NCI-H2081 treated with DMSO at 0.1 percent for 48 hours (cell line): ENCODE results near the gene PEX14.

Experiments
- DNase-seq: peaks from one replicate; lab custom pipeline; 2025; lab: John Stamatoyannopoulos, UW

PEX14 gene

GRCh38 chr1:10546896-10547295, 72.1 kb downstream of the PEX14 start:
- DNase-seq: no peak

- DNase-seq: no peak
These were observed 75.3 kb downstream of the PEX14 start for GRCh38 chr1:10549904-10550664.

GRCh38 chr1:10553118-10553517, 78.4 kb downstream of the PEX14 start:
- no peak for DNase-seq

DNA sequence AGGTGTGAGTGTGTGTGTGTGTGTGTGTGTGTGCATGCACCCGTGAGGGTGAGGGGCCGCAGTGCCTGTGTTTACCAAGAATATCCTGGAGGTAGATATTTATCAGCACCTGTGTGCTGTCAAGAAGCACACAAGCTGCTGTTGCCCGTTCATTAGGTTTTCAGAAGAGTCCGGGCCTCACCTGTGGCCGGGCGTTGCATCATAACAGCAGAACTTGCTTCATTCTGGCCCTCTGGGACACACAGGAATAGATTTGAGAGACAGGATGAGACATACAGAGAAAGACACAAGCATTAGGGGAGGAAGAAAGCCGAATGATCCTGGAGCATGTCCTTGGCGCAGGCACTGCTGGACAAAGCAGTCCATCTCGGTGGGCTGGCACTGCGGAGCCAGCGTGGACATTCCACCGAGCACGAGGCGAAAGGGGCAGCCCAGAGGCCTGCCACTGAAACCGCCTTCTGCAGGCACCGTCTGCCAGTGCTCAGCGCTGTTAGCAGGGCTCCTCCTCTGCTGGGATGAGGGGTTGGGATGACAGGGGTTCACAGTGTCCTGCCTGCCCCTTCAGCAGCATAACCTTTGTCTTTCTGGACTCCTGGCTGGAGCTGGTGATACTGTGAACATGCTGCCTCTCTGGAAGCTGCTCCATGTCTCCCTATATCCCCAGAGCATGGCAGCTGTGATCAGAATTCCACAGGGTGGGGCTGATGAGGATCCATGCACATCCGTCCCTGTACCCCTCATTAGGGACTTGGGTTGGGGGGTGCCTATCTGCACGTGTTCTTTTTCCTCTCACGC, 81.1 kb downstream of the PEX14 start:
- no peak for DNase-seq

DNA sequence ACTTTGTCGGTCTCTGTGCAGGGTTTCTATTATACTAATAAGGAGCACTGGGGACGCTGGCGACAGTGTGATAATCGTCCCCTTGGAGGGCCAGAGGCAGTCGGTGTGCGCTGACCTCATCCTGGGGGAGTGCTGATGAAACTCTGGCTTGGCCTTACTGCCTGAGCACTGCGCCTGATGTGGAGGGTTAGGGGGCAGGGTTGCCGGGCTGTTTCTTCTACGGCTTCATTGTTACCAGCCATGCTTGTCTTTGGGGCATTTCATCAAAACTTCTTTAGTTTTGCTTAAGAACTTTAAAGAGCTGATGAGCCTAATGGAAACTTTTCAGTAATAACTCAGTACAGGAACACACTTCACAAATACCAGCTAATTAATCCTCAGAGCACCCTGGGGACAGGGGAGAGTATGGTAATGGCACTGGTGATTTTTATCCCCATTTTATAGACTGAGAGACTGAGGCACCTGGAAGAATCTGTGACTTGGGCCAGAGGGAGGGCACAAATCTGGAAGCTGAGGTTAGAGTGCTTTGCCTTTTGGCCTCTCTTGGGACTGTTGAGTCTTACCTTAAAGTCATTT, 81.8 kb downstream of the PEX14 start:
- DNase-seq: no peak

DNA sequence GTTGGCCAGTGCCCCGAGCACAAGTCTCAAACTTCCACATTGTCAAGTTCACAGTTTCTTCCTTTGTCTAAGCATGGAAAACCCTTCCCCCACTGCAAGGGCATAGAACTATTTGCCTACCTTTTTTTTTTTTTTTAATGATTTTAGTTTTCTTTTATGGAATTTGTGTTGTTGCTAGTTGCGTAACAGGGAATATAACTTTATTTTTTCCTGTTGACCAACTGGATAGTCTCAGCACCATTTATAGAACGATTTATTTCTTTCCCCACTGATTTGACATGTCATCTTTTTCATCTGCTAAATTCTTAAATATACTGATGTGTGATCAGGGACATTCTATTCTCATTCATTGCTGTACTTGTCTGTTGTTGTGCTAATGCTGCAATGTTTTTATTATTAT, 83.0 kb downstream of the PEX14 start:
- DNase-seq: no peak

DNA sequence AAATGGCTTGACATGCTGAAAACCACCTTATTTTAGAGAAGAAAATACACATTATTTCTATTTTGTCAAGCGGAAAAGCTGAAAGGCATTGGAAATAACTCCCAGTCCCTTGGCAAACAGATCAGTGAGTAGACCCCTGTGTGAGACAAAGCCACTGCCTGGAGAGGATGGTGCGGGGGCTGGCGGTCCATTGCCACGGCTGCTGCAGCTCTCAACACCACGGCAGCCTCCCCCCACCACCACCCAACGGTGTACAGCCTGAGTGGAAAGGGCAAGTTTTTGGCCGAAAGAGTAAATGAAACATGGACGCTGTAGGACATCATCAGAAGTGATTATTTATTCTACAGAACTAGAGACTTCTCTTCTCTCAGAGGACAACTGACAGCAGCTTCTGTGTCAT, 84.6 kb downstream of the PEX14 start:
- no peak for DNase-seq

GRCh38 chr1:10561497-10561896, 86.7 kb downstream of the PEX14 start:
- no peak for DNase-seq

GRCh38 chr1:10561955-10562354, 87.2 kb downstream of the PEX14 start:
- no peak for DNase-seq

DNA sequence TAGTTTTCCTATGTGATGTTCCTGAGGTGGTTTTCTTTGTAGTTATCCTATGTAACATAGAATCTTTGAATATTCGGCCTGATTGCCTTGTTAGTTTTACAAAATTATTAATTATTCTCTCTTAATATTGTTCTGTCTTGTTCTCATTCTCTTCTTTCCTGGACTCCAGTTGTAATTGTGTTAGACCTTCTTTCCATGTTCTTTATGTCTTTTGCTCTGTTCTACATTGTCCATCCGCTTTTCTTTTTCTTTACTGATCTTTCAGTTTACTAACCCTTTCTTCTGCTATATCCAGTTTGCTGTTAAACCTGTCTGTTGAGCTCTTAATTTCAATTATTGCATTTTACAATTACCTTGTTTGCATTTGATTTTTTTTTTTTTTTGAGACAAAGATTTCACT, 89.3 kb downstream of the PEX14 start:
- DNase-seq: no peak

GRCh38 chr1:10569531-10569930, 94.8 kb downstream of the PEX14 start:
- no peak for DNase-seq

GRCh38 chr1:10575616-10576015, 100.9 kb downstream of the PEX14 start:
- DNase-seq: no peak

- no peak for DNase-seq
These were observed 103.3 kb downstream of the PEX14 start for GRCh38 chr1:10578070-10578469.

DNA sequence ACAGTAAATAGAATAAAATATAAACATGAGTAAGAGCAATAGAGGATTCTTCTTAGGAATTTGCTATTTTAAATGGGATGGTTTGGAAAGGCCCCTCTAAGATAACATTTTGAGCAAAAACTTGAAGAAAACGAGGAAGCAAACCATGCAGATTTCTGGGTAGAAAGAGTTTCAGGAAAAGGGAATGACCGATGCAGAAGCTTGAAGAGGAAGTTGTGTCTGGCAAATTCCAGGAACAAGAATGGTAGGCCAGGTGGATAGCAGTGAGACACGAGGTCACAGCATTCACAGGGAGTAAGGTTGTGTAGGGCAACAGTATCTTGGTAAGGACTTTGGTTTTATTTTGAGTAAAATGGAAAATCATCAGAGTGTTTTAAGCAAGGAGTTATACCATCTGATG, 108.9 kb downstream of the PEX14 start:
- no peak for DNase-seq

- DNase-seq: no peak
These were observed 110.5 kb downstream of the PEX14 start for GRCh38 chr1:10585242-10585641.

GRCh38 chr1:10586125-10586524, 111.4 kb downstream of the PEX14 start:
- no peak for DNase-seq

DNA sequence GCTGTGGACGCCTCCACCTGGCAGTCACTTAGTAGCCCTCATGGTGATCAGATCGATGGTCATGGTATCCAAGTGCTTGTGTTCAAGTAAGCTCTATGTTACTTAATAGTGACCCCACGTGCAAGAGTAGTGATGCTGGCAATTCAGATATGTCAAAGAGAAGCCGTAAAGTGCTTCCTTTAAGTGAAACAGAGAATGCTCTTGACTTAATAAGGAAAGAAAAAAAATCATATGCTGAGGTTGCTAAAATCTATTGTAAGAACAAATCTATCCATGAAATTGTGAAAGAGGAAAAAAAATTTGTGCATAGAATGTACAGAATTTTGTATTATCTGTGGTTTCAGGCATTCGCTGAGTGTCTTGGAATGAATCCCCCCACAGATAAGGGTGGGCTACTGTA, 113.9 kb downstream of the PEX14 start:
- no peak for DNase-seq

DNA sequence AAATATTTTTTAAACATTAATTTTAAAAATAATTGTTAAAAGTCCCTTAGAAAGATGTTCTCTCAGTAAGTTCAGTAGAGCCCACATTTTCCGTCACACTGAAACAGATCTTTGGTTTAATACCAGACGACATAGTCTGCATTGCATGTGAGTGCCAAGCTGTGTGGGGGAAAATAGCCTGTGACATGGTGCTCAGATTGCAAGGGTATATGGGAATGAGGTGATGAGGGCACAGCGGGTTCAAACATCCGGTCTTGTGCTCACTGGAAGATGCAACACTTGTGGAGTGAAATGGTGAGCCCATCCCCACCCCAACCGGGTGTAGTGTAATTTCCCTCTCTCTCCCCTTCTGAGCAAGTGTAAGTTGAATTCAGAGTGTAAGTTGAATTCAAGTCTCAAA, 114.3 kb downstream of the PEX14 start:
- no peak for DNase-seq

GRCh38 chr1:10591010-10591409, 116.3 kb downstream of the PEX14 start:
- DNase-seq: no peak

DNA sequence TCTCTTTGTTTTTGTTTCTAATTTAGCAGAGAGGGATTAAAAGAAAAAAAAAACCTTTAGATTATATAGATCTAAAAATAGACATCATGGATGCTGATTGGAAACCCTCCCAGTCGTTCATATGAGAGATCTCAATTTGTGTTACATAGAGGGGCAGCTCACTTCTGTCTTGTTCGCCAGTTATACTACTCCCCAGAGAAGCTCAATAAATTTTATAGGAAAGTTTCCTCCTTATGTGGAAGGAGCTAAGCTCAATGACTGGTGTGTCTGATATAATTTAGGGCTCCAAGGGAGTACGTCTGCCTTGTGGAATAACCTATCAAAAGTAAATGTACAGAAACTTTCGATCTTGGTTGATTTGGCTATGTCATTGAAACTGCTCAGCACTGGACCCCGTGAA, 117.6 kb downstream of the PEX14 start:
- no peak for DNase-seq

DNA sequence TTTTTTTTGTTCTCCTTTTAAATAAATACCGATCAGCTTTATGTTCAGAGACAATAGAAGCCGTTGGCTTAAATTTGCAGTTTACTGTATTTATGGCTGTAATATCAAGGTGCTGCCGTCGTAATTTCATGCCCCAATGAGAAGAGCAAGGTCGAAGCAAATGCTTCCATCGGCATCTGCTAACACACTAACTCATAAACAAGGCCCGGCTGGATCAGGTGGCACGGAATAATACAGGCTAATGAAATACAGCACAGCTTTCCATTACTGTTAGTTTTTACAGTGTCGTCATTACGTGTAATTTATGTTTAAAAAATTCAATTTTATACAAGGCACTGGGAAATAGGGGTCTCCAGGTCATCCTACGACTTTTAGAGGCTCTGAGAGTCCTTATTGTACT, 119.0 kb downstream of the PEX14 start:
- DNase-seq: no peak

DNA sequence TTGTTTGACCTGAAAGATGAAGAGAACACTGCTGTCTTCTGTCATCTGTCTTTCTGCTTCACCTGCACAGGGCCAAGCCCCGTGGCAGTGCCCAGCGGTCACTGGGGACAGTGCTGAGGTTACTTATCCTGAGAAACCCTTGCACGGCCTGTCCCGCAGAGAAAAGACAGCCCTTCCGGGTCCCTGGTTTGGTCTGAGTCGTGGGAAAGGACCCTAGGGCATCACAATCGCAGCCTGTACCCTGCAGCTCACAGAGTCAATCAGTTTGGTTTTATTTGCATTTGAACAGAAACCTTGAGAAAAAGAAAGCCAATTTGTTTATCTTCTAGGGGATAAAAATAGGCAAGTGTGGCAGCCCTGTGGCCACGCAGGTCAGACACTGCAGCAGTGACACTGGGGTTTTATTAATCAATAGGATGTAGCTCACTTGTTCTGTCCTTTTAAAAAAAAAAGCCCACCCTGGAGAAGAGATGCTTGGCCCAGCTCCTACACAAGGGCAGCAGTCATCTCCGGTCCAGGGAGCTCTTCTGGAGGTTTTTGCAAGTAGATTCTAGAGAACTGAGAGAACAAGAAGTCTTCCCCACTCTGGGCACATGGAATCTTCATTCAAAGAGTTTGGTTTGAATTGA, 120.0 kb downstream of the PEX14 start:
- no peak for DNase-seq

DNA sequence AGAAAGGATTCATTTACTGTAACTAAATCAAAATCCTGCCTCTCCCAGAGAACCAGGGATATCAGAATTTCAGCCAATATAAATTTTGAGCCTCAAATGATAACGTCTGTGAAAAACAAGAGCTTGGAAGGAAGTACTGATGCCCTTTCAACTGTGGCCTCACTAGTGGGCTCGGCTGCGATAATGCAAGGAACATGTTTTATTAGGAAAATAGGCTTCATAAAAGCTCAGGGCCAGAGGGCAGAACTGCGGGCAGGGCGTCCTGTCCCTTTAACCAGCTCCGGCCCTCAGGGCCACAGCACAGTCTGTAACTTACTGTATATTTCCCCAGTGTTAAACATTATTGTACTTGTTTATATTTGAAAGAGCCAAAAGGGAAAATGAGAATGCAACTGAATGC, 122.0 kb downstream of the PEX14 start:
- DNase-seq: no peak
